SJSA1 (cell line): ENCODE data around the gene DOCK7. TPM values are rescaled to one million over a fixed set of nuclear protein-coding genes. Genes with fewer than 3 reads are reported as not detected.
"Not testable (repeated sequence)": the region's sequence is repeated elsewhere in the genome, so short reads cannot be mapped to it uniquely, and the experiment has no call there.

Experiments
- DNase-seq, 2 experiments: peaks; one replicate each; pipeline ENCODE4 v3.0.0-alpha.2; 2015 to 2020; ENCODE audit warnings: low spot score in 2 of 2, low read depth in 1 of 2
- H3K27ac ChIP-seq: fragments of 250-450 bp; sonication (Bioruptor Pico); 2 replicates; pipeline ENCODE4 v1.5.1; 2020; ENCODE audit warnings: mild to moderate bottlenecking, moderate library complexity
- H3K27me3 ChIP-seq: fragments of 250-450 bp; sonication (Bioruptor Pico); replicated peaks from 2 replicates; pipeline ENCODE4 v1.5.1; 2020; ENCODE audit warnings: mild to moderate bottlenecking, moderate library complexity
- H3K36me3 ChIP-seq: fragments of 250-450 bp; sonication (Bioruptor Pico); 2 replicates; pipeline ENCODE4 v1.5.1; 2020; ENCODE audit warnings: mild to moderate bottlenecking
- H3K4me1 ChIP-seq: fragments of 250-450 bp; sonication (Bioruptor Pico); replicated peaks from 2 replicates; pipeline ENCODE4 v1.6.1; 2021; ENCODE audit warnings: mild to moderate bottlenecking
- H3K4me3 ChIP-seq: fragments of 250-450 bp; sonication (Bioruptor Pico); 2 replicates; pipeline ENCODE4 v1.5.1; 2020; ENCODE audit warnings: mild to moderate bottlenecking
- H3K9me3 ChIP-seq: fragments of 250-450 bp; sonication (Bioruptor Pico); replicated peaks from 2 replicates; pipeline ENCODE4 v1.5.1; 2020; ENCODE audit warnings: mild to moderate bottlenecking
- total RNA-seq: library from RNA; depleted of rRNA; stranded (reverse); fragments of >200 nt; shearing (Covaris generic); gene quantifications from 2 replicates; pipeline ENCODE4 v1.2.3, GENCODE V29; 2014

Gene DOCK7
- total RNA-seq, 1 experiment from 2014 or later = 47.3 TPM

DNA sequence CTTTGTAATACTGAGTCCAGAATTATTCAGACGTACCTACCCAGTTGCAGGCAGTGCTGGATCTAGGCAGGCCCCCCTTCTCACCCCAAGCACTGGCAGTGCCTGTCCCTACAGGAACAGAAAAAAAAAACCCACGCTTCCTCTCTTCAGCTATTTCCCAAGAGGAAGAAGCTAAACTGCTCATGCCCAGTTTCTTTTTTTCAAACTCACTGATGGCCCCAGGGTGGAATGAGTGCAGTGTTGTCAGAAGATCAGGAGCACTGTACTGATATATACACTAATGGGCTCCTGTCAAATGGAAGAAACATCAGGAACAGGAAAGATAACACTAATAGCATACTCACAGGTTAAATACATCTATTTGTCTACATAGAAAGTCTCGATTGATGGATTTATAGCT is 28.2 kb upstream of the DOCK7 start:
- H3K9me3 ChIP-seq = no peaks in the 10 kb centered on the region
- H3K4me3 ChIP-seq = no peak overlapping the region
- no peaks in the 10 kb centered on the region for H3K36me3 ChIP-seq
- no peak overlapping the region for H3K27ac ChIP-seq
- no peaks in the 10 kb centered on the region for H3K4me1 ChIP-seq
- DNase-seq = no peak
- no peaks in the 10 kb centered on the region for H3K27me3 ChIP-seq

DNA sequence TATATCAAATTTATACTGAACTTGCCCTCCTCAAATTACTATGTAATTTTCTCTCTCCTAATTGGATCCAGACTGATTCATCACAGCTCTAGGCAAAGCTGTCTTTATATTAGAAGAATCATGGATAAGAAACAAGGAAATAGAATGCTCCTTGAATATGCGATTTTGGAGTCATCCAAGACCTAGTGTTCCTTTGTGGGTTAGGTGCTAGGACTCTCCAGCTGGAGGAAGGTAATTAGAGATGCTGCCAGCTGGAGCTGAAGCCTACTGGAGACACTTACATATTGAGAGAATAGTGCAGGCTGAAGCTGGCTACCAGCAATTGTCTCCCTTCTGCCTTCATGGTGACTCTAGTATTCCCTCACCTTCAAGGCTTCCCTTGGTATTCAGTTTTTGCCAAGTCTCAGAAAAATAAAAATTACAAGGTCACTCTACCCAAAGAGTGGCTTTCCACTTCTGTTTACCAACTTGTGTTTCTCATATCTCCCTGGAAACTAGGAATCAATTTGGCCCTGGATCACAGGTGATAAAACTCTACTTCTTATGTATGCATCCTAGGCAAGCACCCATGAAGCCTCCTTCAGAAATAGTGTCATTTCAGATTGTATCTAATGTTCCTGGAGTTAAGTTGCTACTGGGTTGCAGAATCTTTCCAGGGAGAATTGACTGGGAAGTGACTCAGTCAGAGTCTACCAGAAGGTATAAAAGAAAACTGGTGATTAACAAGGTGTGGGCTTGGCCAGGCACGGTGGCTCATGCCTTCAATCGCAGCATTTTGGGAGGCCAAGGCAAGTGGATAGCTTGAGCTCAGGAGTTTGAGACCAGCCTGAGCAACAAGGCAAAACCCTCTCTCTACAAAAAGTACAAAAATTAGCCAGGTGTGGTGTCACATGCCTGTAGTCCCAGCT is 24.4 kb upstream of the DOCK7 start:
- DNase-seq = no peak
- Histone ChIP-seq H3K27ac (no peak overlapping the region), H3K36me3 (no peaks in the 10 kb centered on the region), H3K9me3 (no peaks in the 10 kb centered on the region), H3K4me1 (no peaks in the 10 kb centered on the region), H3K4me3 (no peak overlapping the region), H3K27me3 (no peaks in the 10 kb centered on the region)

DNA sequence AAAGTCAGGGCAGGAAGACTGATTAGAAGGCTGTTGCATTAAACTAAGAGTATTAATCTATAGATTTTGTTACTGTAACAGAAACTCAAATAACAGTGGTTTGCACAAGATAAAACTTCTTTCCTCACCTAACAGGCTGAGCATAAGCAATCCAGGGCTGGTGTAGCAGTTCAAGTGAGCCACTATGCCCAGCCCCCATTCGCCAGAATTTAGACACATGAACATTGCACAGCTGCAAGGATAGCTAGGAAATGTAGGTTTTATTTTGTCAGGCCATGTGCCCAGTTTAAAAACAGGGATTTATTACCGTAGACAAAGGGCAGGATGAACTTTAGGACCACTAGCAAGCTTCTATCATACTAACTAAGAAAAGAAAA is 19.5 kb upstream of the DOCK7 start:
- Histone ChIP-seq H3K4me1 (no peaks in the 10 kb centered on the region), H3K36me3 (no peaks in the 10 kb centered on the region), H3K9me3 (no peaks in the 10 kb centered on the region), H3K27ac (no peak overlapping the region), H3K4me3 (no peak overlapping the region), H3K27me3 (no peaks in the 10 kb centered on the region)
- no peak for DNase-seq

DNA sequence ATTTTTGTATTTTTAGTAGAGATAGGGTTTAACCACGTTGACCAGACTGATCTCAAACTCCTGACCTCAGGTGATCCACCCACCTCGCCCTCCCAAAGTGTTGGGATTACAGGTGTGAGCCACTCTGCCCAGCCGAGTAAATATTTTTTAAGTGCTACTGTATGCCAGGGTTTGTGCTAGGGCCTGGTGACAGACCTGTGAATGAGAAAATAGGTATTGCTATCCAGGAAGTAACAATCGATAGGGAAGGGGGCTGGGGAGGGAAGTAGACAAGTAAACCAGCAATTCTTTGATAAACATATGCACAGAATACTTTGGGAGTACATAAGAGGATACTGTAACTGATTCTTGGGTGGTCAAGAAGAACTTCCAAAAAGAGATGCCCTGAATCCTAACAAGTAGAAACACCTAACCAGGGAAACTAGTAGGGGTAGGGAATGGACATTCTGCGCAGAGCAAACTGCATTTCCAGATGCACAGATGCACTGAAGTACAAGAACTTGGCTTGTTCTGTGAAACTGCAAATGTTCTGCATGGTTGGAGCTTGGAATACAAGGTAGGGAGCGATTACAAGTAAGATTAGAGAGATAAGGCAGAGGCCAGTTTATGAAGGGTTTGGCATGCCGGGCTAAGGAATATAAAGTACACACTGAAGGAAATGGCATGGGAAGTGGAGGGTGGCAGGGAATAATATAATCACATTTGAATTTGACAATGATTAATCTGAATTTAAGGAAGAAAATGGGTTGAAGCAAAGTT is 19.0 kb upstream of the DOCK7 start:
- Histone ChIP-seq H3K4me1 (no peaks in the 10 kb centered on the region), H3K27ac (no peak overlapping the region), H3K27me3 (no peaks in the 10 kb centered on the region), H3K36me3 (no peaks in the 10 kb centered on the region), H3K9me3 (no peaks in the 10 kb centered on the region), H3K4me3 (no peak overlapping the region)
- no peak for DNase-seq

DNA sequence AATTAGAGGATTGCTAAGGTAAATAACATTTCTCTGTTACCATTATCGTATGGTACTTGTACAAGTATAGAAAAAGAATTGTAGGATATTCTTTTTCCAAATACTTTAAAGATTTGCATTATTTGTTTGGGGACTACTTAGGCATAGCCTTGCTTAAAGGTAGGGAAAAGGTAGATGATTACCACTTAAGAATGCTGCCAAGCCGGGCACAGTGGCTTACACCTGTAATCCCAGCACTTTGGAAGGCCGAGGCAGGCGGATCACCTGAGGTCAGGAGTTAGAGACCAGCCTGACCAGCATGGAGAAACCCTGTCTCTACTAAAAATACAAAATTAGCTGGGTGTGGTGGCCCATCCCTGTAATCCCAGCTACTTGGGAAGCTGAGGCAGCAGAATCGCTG is 10.0 kb upstream of the DOCK7 start:
- not testable (repeated sequence) for H3K4me3 ChIP-seq, H3K27ac ChIP-seq, H3K27me3 ChIP-seq, H3K4me1 ChIP-seq, DNase-seq, H3K9me3 ChIP-seq, H3K36me3 ChIP-seq

DNA sequence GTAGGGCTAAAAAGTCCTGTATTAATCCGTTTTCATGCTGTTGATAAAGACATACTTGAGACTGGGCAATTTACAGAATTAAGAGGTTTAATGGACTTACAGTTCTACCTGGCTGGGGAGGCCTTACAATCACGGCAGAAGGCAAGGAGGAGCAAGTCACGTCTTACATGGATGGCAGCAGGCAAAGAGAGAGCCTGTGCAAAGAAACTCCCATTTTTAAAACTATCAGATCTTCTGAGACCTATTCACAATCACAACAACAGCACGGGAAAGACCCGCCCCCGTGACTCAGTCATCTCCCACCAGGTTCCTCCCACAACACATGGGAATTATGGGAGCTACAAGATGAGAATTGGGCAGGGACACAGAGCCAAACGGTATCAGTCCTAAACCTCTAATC is 6.3 kb upstream of the DOCK7 start:
- peaks cover 19% of the 10 kb centered on the region for H3K4me1 ChIP-seq
- H3K4me3 ChIP-seq, DNase-seq, H3K9me3 ChIP-seq, H3K27me3 ChIP-seq, H3K36me3 ChIP-seq, H3K27ac ChIP-seq: not testable (repeated sequence)

DNA sequence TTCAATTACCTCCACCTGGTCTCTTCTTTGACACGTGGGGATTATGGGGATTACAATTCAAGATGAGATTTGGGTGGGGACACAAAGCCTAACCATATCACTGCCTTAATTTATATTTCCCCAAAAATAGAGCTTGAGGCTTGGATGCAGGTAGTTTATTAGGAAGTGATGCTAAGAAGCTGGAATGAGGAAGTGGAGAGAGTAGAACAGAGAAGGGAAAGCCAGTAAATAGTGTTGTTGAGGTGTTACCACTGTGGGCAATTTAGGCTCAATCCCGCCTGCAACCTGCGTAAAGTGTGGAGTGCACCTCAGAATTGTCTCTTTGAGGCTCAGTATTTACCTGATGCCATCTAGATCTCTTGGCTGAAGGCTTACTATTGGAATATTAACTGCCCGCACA is 4.9 kb upstream of the DOCK7 start:
- Histone ChIP-seq H3K4me3 (no peak overlapping the region), H3K4me1 (peaks cover 23% of the 10 kb centered on the region), H3K36me3 (peaks cover 3% of the 10 kb centered on the region), H3K27me3 (no peaks in the 10 kb centered on the region), H3K9me3 (no peaks in the 10 kb centered on the region), H3K27ac (no peak overlapping the region)
- no peak for DNase-seq

DNA sequence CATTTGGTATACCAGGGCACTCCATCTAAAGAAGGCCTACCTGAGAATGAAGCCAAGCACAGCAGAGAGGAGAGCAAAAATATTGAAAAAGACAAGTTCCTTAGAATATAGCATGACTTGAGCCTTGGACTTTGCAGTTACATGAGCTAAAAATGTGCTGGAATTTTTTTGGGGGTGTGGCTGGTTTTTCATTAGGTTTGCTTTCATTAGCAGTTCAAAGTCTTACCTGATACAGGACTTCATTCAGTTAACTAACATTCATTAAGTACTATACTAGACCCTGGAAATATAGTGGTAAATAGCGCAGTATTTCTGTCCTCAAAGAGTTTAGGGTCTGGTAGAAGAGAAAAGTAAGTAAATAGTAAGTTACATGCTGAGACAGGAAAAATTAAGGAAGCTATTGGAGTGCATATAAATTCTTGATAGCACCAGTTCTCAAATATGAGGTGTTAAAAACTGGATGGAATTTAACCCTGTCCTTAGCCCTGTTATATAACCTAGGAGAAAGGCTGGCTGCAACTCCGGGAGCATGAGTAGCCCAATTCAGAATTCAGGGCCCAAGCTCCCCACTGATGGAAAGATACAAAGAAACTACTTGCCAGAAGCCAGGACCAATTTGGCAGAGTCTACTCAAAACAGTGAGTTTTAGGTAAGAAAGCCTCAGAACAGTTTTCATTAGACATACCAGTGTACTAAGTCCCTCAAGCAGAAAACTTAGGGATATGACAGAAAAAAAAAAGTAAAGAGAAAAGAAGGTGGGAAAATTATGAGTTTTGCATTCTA is 3.1 kb upstream of the DOCK7 start:
- no peak overlapping the region for H3K4me3 ChIP-seq
- peak overlapping the region; percentile 50 for H3K27ac ChIP-seq
- H3K9me3 ChIP-seq = no peaks in the 10 kb centered on the region
- H3K36me3 ChIP-seq = peaks cover 8% of the 10 kb centered on the region
- no peak for DNase-seq
- H3K27me3 ChIP-seq = no peaks in the 10 kb centered on the region
- peaks cover 23% of the 10 kb centered on the region for H3K4me1 ChIP-seq

DNA sequence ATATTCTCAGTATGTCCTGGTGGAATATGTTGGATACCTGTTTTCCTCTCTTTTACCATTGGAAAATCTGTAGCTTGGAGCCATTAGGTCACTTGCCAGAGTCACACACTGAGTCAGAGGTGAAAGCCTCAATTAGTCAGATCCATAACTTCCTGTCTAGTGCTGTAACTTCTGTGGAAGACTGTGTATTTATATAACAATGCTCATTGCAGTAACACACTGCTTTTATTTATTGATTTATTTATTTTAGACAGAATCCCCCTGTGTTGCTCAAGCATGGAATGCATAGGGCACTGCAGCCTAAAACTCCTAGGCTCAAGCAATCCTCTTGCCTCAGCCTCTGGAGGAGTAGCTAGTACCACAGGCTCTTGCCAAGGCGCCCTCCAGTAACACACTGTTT is 1.3 kb upstream of the DOCK7 start:
- DNase-seq = peak; percentile 62 to 73
- Histone ChIP-seq H3K4me1 (peaks cover 23% of the 10 kb centered on the region), H3K36me3 (peaks cover 14% of the 10 kb centered on the region), H3K4me3 (no peak overlapping the region), H3K27me3 (no peaks in the 10 kb centered on the region), H3K9me3 (no peaks in the 10 kb centered on the region), H3K27ac (peak overlapping the region; percentile 50)

DNA sequence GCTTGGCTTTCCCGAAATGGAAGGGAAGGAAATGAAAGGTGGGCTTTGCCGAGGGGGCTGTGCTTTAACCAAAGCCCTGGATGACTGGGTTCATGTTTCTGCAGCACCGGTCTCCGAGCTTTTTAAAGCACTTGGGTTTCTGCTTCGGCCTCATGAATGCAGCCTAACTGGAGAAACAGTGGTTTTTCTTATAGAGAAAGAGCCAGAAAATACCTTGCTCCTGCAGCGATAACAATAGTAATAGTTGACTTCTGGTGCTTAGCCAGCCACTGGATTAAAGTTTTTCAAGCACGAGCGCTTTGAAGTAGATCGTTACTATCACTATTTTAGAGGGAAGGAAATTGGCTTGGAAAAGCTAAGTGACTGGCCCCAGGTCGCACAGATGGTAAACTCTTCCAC is 500 bp upstream of the DOCK7 start:
- no peaks in the 10 kb centered on the region for H3K9me3 ChIP-seq
- H3K4me3 ChIP-seq = peak overlapping the region; percentile 93
- H3K36me3 ChIP-seq = peaks cover 14% of the 10 kb centered on the region
- peak overlapping the region; percentile 72 for H3K27ac ChIP-seq
- H3K27me3 ChIP-seq = no peaks in the 10 kb centered on the region
- H3K4me1 ChIP-seq = peaks cover 23% of the 10 kb centered on the region
- no peak for DNase-seq

DNA sequence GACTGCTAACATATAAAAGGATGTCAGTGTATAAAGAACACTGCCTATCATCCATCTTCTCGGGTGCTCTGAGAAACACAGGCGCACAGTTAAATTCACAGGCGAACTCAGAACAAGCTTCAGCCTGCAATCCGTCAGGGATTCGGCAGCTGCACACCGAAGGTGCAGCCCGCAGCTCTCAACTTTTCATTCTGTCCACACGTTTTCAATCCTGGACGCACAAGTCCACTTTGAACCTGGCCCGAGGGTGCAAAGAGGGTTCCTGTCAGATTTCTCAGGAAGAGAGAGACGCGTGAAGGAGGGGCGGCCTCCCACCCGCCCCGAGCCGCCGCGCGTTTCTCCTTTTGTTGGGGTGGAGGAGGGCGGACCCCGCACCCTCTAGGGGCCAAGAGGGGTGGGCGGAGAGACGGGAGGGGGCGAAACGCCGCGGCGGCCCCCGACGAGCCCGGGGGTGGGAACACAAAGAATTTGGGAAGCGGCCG is 724 bp downstream of the DOCK7 start:
- Histone ChIP-seq H3K27ac (peak overlapping the region; percentile 72), H3K27me3 (no peaks in the 10 kb centered on the region), H3K4me3 (peak overlapping the region; percentile 93), H3K4me1 (peaks cover 23% of the 10 kb centered on the region), H3K36me3 (peaks cover 14% of the 10 kb centered on the region), H3K9me3 (no peaks in the 10 kb centered on the region)
- DNase-seq = peak; percentile 47 to 50

DNA sequence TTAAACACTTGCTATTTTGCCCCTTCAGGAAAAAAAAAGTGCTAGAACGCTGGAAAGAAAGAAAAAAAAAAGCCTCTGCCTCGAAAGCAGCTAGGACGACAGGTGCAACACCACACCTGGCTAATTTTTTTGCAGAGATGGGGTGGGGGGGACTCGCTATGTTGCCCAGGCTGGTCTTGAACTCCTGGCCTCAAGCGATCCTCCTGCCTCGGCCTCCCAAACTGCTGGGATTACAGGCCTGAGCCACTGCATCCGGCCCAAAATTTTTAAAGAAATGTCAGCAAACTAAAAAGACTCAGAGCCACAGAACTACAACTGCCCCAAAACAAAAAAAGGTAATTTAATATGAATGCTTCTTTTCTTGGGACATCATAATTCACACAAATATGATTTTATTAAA is 1.4 kb downstream of the DOCK7 start:
- H3K9me3 ChIP-seq = no peaks in the 10 kb centered on the region
- DNase-seq = no peak
- H3K27ac ChIP-seq = no peak overlapping the region
- peaks cover 23% of the 10 kb centered on the region for H3K4me1 ChIP-seq
- H3K27me3 ChIP-seq = no peaks in the 10 kb centered on the region
- H3K4me3 ChIP-seq = peak overlapping the region; percentile 93
- H3K36me3 ChIP-seq = peaks cover 14% of the 10 kb centered on the region

DNA sequence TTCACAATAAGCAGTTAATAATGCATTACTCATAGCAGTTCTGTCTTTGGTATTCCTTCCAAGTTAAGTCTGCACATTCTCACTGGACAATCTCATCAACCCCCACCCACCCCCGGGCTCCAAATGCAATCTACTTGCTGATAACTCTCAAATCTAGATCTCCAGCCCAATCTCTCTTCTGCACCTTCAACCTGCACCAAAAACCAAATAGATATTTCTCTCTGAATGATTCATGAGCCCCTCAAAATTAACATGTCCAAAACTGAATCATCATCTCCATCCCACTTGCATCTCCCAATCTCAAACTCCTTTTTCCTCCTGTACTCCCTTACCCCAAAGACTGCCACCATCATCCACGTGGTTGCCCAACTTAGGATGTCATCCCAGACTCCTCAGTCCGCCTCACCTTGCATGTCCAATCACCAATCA is 2.7 kb downstream of the DOCK7 start:
- no peak for DNase-seq
- Histone ChIP-seq H3K4me3 (no peak overlapping the region), H3K36me3 (peaks cover 14% of the 10 kb centered on the region)

More for the DNA sequence above, 2.7 kb downstream of the DOCK7 start:
- no peak overlapping the region for H3K27ac ChIP-seq
- peaks cover 14% of the 10 kb centered on the region for H3K4me1 ChIP-seq
- no peaks in the 10 kb centered on the region for H3K27me3 ChIP-seq
- no peaks in the 10 kb centered on the region for H3K9me3 ChIP-seq
